ENCODE measurements around the gene PREB. TPM values are rescaled to one million over a fixed set of nuclear protein-coding genes. Genes with fewer than 3 reads are reported as not detected.

PREB gene
- total RNA-seq, 4 donors from 2014 or later: 45.5 to 77.9 (median 53.9) TPM

- Histone ChIP-seq H3K4me3 (no peak overlapping the region), H3K27ac (no peak overlapping the region), H3K36me3 (peaks cover 0 to 5% (median 0%) of the 10 kb centered on the region in 3 donors), H3K27me3 (peaks cover 0 to 8% (median 0%) of the 10 kb centered on the region in 4 donors), H3K4me1 (peaks cover 6 to 11% (median 8%) of the 10 kb centered on the region in 3 donors), H3K9me3 (no peaks in the 10 kb centered on the region)
- 90 to 93% methylated on average over 6 to 7 of the region's 19 CpGs for WGBS, 2 donors
- TF ChIP-seq POLR2A (IDR thresholded peaks at IDR 0.05): no peak
- TF ChIP-seq CTCF (IDR thresholded peaks at IDR 0.05): no peak
- DNase-seq: no peak
- intact Hi-C loops (cut with DNase I): loop anchor here (10.0 kb wide), 1 partner anchor 205 kb away; the partner anchor contains the start of gene UCN
Observed at GRCh38 chr2:27099334-27099955, 35.0 kb downstream of the PREB start.

- H3K27me3 ChIP-seq: no peaks in the 10 kb centered on the region
- intact Hi-C loops (cut with DNase I): loop anchor here (10.0 kb wide), 1 partner anchor 207 kb away; the partner anchor contains the start of gene UCN
- DNase-seq: no peak
- TF ChIP-seq CTCF (IDR thresholded peaks at IDR 0.05) (no peak), POLR2A (IDR thresholded peaks at IDR 0.05) (no peak)
- 87 to 90% methylated on average over 10 to 11 of the region's 14 CpGs for WGBS, 2 donors
- H3K9me3 ChIP-seq: no peaks in the 10 kb centered on the region
- peaks cover 0 to 5% (median 0%) of the 10 kb centered on the region in 3 donors for H3K36me3 ChIP-seq
- H3K4me3 ChIP-seq: no peak overlapping the region
- H3K4me1 ChIP-seq: peaks cover 6 to 11% (median 8%) of the 10 kb centered on the region in 3 donors
- no peak overlapping the region for H3K27ac ChIP-seq
Observed at GRCh38 chr2:27097341-27097740, 37.1 kb downstream of the PREB start.

- DNase-seq: no peak
- Histone ChIP-seq H3K36me3 (peaks cover 0 to 5% (median 0%) of the 10 kb centered on the region in 3 donors), H3K4me1 (peaks cover 6 to 11% (median 8%) of the 10 kb centered on the region in 3 donors), H3K27me3 (no peaks in the 10 kb centered on the region), H3K4me3 (no peak overlapping the region), H3K9me3 (no peaks in the 10 kb centered on the region), H3K27ac (no peak overlapping the region)
- TF ChIP-seq POLR2A (IDR thresholded peaks at IDR 0.05) (no peak), CTCF (IDR thresholded peaks at IDR 0.05) (no peak)
- 70 to 85% methylated on average over 3 of the region's 3 CpGs for WGBS, 2 donors
- intact Hi-C loops (cut with DNase I): loop anchor here (10.0 kb wide), 1 partner anchor 208 kb away; the partner anchor contains the start of gene UCN
Observed at GRCh38 chr2:27096748-27097297, 37.6 kb downstream of the PREB start.

- intact Hi-C loops (cut with DNase I): loop anchor here (10.0 kb wide), 1 partner anchor 209 kb away; the partner anchor contains the start of gene UCN
- TF ChIP-seq CTCF (IDR thresholded peaks at IDR 0.05) (peak in 1 of 6 experiments; percentile 20), POLR2A (IDR thresholded peaks at IDR 0.05) (no peak)
- H3K36me3 ChIP-seq: peaks cover 0 to 5% (median 0%) of the 10 kb centered on the region in 3 donors
- H3K4me1 ChIP-seq: peaks cover 6 to 11% (median 8%) of the 10 kb centered on the region in 3 donors
- peak overlapping the region in 3 of 4 donors; percentile 26 to 57 (median 32) for H3K4me3 ChIP-seq
- no peaks in the 10 kb centered on the region for H3K27me3 ChIP-seq
- DNase-seq: no peak
- H3K9me3 ChIP-seq: no peaks in the 10 kb centered on the region
- 27 to 60% methylated on average over 2 to 10 of the region's 18 CpGs for WGBS, 2 donors
- H3K27ac ChIP-seq: no peak overlapping the region
Observed at GRCh38 chr2:27095745-27096651, 38.4 kb downstream of the PREB start.
